Glutamatergic neuron (in vitro differentiated cells): Measurements from ENCODE around the gene SLC31A1. TPM values are rescaled to one million over a fixed set of nuclear protein-coding genes. Genes with fewer than 3 reads are reported as not detected.

Source experiments
- DNase-seq: peaks from one replicate; pipeline ENCODE4 v3.0.0; 2022
- H3K27ac Mint-ChIP-seq: one replicate; pipeline ENCODE4 v1.8.0; 2020; ENCODE audit warnings: mild to moderate bottlenecking, mixed read lengths, inconsistent platforms; ENCODE audit not compliant: unreplicated experiment
- H3K27me3 Mint-ChIP-seq: one replicate; pipeline ENCODE4 v1.8.0; 2020; ENCODE audit warnings: mild to moderate bottlenecking, moderate library complexity, mixed read lengths, inconsistent platforms; ENCODE audit not compliant: unreplicated experiment
- H3K36me3 Mint-ChIP-seq: one replicate; pipeline ENCODE4 v1.8.0; 2020; ENCODE audit warnings: mild to moderate bottlenecking, mixed read lengths, inconsistent platforms; ENCODE audit not compliant: unreplicated experiment
- H3K4me1 Mint-ChIP-seq: one replicate; pipeline ENCODE4 v1.8.0; 2020; ENCODE audit warnings: mild to moderate bottlenecking, low read depth, mixed read lengths, inconsistent platforms; ENCODE audit not compliant: unreplicated experiment
- H3K4me3 Mint-ChIP-seq: one replicate; pipeline ENCODE4 v1.8.0; 2020; ENCODE audit warnings: mild to moderate bottlenecking, mixed read lengths, inconsistent platforms; ENCODE audit not compliant: unreplicated experiment
- H3K9me3 Mint-ChIP-seq: one replicate; pipeline ENCODE4 v1.8.0; 2020; ENCODE audit warnings: mild to moderate bottlenecking, moderate library complexity, mixed read lengths, inconsistent platforms; ENCODE audit not compliant: unreplicated experiment
- total RNA-seq: library from RNA; stranded (reverse); fragmentation: NEBNext Ultra II Directional; extraction: Animal tissue kit (Norgen Biotek cat#: 25700); gene quantifications from one replicate; pipeline ENCODE4 v1.2.1, GENCODE V29; 2021; ENCODE audit not compliant: unreplicated experiment
- TF ChIP-seq, protein P1 (sequence below): fragments of 200-600 bp; sonication (generic); IDR thresholded peaks from one replicate; pipeline ENCODE4 v1.5.0; 2021; ENCODE audit not compliant: partially characterized antibody, unreplicated experiment

Gene SLC31A1
- total RNA-seq, 1 donor from 2014 or later, result 11.2 TPM

DNA sequence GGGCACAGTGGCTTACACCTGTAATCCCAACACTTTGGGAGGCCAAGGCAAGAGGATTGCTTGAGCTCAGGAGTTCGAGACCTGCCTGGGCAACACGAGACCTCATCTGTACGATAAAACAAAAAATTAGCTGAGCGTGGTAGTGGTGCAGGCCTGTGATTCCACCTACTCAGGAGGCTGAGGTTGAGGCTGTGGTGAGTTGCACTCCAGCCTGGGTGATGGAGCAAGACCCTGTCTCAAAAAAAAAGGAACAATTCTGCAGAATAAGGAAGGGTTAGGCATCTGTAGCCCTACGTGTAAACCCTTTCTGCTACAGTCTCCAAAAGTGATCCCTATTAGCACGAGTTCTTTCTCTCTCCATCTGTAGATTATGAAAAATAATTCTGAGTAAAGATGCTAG, 34.1 kb downstream of the SLC31A1 start:
- no peak overlapping the region for H3K27ac Mint-ChIP-seq
- TF ChIP-seq, protein P1, sequence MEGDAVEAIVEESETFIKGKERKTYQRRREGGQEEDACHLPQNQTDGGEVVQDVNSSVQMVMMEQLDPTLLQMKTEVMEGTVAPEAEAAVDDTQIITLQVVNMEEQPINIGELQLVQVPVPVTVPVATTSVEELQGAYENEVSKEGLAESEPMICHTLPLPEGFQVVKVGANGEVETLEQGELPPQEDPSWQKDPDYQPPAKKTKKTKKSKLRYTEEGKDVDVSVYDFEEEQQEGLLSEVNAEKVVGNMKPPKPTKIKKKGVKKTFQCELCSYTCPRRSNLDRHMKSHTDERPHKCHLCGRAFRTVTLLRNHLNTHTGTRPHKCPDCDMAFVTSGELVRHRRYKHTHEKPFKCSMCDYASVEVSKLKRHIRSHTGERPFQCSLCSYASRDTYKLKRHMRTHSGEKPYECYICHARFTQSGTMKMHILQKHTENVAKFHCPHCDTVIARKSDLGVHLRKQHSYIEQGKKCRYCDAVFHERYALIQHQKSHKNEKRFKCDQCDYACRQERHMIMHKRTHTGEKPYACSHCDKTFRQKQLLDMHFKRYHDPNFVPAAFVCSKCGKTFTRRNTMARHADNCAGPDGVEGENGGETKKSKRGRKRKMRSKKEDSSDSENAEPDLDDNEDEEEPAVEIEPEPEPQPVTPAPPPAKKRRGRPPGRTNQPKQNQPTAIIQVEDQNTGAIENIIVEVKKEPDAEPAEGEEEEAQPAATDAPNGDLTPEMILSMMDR, result no peak
- no peaks in the 10 kb centered on the region for H3K9me3 Mint-ChIP-seq
- H3K36me3 Mint-ChIP-seq, result peaks cover 4% of the 10 kb centered on the region
- no peaks in the 10 kb centered on the region for H3K27me3 Mint-ChIP-seq
- H3K4me1 Mint-ChIP-seq, result no peaks in the 10 kb centered on the region
- DNase-seq, result no peak
- H3K4me3 Mint-ChIP-seq, result no peak overlapping the region

DNA sequence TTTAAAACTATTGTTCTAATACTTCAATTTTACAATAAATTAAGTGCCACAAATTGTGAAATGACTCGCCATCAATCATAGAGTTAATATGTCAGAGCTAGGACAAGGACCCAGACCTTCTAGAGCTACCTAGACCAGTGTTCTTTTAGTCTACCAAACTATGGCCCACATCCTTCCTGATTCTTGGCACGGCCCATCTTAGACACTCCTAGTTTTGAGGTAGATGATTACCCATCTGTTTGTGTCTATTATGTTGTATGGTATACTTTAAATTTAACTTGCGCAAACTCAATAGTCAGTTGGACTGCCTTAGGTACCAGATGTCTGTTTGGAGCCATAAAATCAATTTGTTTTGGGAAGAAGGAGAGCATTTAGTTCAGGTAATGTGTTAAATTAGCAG, 36.5 kb downstream of the SLC31A1 start:
- Mint-ChIP-seq H3K4me1 (no peaks in the 10 kb centered on the region), H3K4me3 (no peak overlapping the region), H3K36me3 (no peaks in the 10 kb centered on the region), H3K27me3 (peaks cover 1% of the 10 kb centered on the region), H3K9me3 (no peaks in the 10 kb centered on the region), H3K27ac (no peak overlapping the region)
- TF ChIP-seq, protein P1, result no peak
- no peak for DNase-seq

DNA sequence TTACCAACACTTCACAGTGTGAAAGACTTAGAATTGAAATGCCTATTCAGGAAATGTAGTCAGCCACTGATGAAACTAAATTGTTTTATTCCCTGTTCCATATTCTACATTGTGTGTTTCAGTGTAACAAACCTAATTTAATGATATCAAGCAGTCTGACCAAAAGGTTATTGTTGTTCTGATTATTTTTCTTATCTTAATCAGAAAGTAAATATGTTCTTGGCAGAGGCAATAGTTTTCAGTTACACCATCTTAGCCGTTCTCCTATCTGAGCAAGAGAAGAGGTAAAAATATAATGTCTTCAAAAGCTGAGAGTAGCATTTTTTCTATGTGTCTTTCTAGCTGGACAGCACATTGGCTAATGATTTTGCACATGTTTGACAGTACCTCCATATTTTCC, 36.9 kb downstream of the SLC31A1 start:
- Mint-ChIP-seq H3K36me3 (no peaks in the 10 kb centered on the region), H3K27ac (no peak overlapping the region), H3K4me1 (no peaks in the 10 kb centered on the region), H3K4me3 (no peak overlapping the region), H3K27me3 (peaks cover 1% of the 10 kb centered on the region), H3K9me3 (no peaks in the 10 kb centered on the region)
- DNase-seq, result no peak
- TF ChIP-seq, protein P1, result no peak

DNA sequence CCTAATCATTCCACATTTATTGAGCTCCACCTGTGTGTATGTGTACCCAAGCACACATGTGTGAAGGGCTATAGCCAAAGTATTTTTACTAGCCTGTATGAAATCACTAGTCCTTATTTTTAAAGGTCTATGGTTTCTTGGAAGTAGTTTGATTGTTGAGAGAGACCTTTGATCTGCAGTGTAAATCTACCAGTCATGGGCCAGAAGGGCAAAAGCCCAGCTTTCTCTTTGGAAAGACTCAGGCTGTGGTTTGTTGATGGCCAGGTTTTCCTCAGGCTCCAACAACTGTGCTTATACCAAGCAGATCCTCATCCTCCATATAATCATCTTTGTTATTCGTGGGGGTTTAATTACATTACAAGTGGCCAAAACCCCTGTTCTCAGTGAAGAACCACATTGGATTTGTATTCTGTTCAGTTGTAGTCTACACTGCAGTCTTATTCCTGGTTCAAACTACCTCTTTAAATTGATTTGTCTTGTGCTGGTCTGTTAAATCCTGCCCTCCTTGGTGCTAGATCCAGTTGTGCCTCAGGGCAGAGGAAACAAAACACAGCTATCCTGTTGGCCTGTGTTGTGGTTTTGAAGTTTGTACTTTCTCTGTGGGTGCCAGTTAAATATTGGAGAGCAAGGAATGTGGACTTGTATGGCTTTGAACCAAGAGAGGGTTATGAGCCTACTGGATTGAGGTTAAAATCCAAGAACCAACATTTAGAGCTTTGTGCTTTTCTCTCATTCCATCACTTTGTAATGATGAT, 40.8 kb downstream of the SLC31A1 start:
- TF ChIP-seq, protein P1, result no peak
- Mint-ChIP-seq H3K36me3 (no peaks in the 10 kb centered on the region), H3K4me3 (no peak overlapping the region), H3K9me3 (no peaks in the 10 kb centered on the region), H3K27ac (no peak overlapping the region), H3K4me1 (no peaks in the 10 kb centered on the region), H3K27me3 (peaks cover 1% of the 10 kb centered on the region)
- no peak for DNase-seq

DNA sequence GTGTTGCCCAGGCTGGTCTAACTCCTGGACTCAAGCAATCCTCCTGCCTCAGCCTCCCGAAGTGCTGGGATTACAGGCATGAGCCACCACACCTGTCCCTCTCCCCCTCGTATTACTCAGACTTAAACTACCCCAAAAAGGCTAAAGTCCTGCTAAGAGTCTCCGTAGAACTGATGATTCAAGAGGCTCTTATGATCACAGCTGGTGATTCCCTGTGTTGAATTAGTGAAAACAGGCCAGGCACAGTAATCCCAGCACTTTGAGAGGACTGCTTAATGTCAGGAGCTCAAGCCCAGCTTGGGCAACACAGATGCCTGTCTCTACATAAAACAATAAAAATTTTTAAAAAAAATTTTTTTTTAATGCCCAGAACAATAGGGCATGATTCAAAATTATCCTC, 44.8 kb downstream of the SLC31A1 start:
- Mint-ChIP-seq H3K27ac (no peak overlapping the region), H3K36me3 (no peaks in the 10 kb centered on the region), H3K27me3 (peaks cover 1% of the 10 kb centered on the region), H3K4me1 (no peaks in the 10 kb centered on the region), H3K4me3 (no peak overlapping the region), H3K9me3 (no peaks in the 10 kb centered on the region)
- no peak for DNase-seq
- TF ChIP-seq, protein P1, result no peak
